ENCODE measurements around the gene SLC26A1. TPM values are rescaled to one million over a fixed set of nuclear protein-coding genes. Genes with fewer than 3 reads are reported as not detected.

SLC26A1 gene
- total and polyA plus RNA-seq, 2 of the 13 experiments (the other 11 are each of a cell fraction or from before 2014, with no cell fraction given) = 5.4 to 22.9 TPM

DNA sequence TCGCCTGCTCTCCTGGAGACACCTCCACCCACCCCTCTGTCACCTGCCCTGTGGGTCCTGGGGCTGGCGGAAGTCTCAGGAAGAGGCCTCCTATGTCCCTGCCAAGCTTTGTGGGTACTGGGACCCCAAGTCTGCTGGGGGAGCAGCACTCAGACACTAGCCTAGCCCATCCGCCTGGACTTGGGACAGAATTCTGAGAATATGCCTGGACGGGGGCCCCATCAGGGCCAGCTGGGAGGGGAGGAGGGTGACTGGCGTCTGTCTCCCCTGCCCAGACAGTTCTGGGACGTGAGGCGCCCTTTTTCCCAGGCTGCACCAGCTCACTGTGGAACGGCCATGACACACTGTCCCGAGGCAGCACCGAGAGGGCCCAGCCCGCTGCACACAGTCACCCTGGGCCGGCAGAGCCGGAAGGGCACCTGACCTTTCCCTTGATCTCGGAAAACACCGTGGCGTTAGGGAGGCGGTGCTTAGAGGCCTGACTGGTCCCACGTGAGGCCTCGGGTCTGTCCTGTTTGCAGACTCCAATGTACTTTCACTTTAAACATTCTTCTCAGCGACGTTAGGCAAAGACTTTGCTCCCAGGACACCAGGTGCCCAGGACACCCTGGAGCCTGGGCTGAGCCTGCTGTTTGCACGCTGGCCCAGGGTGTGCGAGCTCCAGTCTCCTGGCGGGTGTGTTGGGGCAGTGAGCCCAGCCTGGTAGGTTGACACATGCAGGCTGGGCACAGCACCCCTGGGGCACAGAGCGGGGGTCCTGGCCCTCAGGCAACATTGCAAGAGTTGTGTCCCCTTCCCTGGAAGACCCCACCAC, 700 bp downstream of the SLC26A1 start (continued):
- TF ChIP-seq, protein P1, sequence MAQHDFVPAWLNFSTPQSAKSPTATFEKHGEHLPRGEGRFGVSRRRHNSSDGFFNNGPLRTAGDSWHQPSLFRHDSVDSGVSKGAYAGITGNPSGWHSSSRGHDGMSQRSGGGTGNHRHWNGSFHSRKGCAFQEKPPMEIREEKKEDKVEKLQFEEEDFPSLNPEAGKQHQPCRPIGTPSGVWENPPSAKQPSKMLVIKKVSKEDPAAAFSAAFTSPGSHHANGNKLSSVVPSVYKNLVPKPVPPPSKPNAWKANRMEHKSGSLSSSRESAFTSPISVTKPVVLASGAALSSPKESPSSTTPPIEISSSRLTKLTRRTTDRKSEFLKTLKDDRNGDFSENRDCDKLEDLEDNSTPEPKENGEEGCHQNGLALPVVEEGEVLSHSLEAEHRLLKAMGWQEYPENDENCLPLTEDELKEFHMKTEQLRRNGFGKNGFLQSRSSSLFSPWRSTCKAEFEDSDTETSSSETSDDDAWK (CRISPR knock-in tag; IDR thresholded peaks at IDR 0.05) = no peak
- TF ChIP-seq ZNF790 (CRISPR knock-in tag; IDR thresholded peaks at IDR 0.05; ENCODE audit: borderline replicate concordance) (peak; percentile 59; the same call in 1 of the 2 replicates), ZNF549 (CRISPR knock-in tag; IDR thresholded peaks at IDR 0.05) (no peak), HDAC6 (IDR thresholded peaks at IDR 0.05; ENCODE audit: low read depth, low read length) (no peak), MEF2D (CRISPR knock-in tag; IDR thresholded peaks at IDR 0.05) (peak; percentile 82), ZBTB7B (CRISPR knock-in tag; IDR thresholded peaks at IDR 0.05) (0 out of 2 replicates have a peak, but pooled peaks have one; percentile 35), ZNF7 (CRISPR knock-in tag; IDR thresholded peaks at IDR 0.05) (peak; percentile 68; the same call in 1 of the 2 replicates), ZBTB1 (CRISPR knock-in tag; IDR thresholded peaks at IDR 0.05; ENCODE audit: borderline replicate concordance) (no peak), MAFF (IDR thresholded peaks at IDR 0.05; ENCODE audit: low read depth, low read length) (no peak; the same call in 1 of the 2 replicates), EEA1 (CRISPR knock-in tag; IDR thresholded peaks at IDR 0.05; ENCODE audit: borderline replicate concordance) (0 out of 2 replicates have a peak, but pooled peaks have one; percentile 57), PRPF4 (IDR thresholded peaks at IDR 0.05; ENCODE audit: low read depth, low read length, poor library complexity, severe bottlenecking) (no peak), ZNF501 (CRISPR knock-in tag; IDR thresholded peaks at IDR 0.05) (peak; percentile 84), FOSL2 (CRISPR knock-in tag; IDR thresholded peaks at IDR 0.05) (peak; percentile 83), RCOR2 (CRISPR knock-in tag; IDR thresholded peaks at IDR 0.05) (peak; percentile 60; the same call in 1 of the 2 replicates), ZNF749 (CRISPR knock-in tag; IDR thresholded peaks at IDR 0.05; ENCODE audit: borderline replicate concordance) (peak; percentile 55; the same call in 1 of the 2 replicates), ZFP36 (IDR thresholded peaks at IDR 0.05; ENCODE audit: borderline replicate concordance, low read depth, low read length, partially characterized antibody) (no peak)
- TF ChIP-seq, protein P2, sequence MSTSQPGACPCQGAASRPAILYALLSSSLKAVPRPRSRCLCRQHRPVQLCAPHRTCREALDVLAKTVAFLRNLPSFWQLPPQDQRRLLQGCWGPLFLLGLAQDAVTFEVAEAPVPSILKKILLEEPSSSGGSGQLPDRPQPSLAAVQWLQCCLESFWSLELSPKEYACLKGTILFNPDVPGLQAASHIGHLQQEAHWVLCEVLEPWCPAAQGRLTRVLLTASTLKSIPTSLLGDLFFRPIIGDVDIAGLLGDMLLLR (CRISPR knock-in tag; IDR thresholded peaks at IDR 0.05) = no peak; the same call in 1 of the 2 replicates
- TF ChIP-seq, protein P3, sequence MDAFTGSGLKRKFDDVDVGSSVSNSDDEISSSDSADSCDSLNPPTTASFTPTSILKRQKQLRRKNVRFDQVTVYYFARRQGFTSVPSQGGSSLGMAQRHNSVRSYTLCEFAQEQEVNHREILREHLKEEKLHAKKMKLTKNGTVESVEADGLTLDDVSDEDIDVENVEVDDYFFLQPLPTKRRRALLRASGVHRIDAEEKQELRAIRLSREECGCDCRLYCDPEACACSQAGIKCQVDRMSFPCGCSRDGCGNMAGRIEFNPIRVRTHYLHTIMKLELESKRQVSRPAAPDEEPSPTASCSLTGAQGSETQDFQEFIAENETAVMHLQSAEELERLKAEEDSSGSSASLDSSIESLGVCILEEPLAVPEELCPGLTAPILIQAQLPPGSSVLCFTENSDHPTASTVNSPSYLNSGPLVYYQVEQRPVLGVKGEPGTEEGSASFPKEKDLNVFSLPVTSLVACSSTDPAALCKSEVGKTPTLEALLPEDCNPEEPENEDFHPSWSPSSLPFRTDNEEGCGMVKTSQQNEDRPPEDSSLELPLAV (CRISPR knock-in tag; conservative IDR thresholded peaks at IDR 0.05; ENCODE audit: low read depth) = no peak
- TF ChIP-seq, protein P4, sequence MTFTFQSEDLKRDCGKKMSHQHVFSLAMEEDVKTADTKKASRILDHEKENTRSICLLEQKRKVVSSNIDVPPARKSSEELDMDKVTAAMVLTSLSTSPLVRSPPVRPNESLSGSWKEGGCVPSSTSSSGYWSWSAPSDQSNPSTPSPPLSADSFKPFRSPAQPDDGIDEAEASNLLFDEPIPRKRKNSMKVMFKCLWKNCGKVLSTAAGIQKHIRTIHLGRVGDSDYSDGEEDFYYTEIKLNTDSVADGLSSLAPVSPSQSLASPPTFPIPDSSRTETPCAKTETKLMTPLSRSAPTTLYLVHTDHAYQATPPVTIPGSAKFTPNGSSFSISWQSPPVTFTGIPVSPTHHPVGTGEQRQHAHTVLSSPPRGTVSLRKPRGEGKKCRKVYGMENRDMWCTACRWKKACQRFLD (CRISPR knock-in tag; IDR thresholded peaks at IDR 0.05; ENCODE audit: borderline replicate concordance) = 0 out of 2 replicates have a peak, but pooled peaks have one; percentile 24
- TF ChIP-seq, protein P5, sequence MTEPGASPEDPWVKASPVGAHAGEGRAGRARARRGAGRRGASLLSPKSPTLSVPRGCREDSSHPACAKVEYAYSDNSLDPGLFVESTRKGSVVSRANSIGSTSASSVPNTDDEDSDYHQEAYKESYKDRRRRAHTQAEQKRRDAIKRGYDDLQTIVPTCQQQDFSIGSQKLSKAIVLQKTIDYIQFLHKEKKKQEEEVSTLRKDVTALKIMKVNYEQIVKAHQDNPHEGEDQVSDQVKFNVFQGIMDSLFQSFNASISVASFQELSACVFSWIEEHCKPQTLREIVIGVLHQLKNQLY (CRISPR knock-in tag; IDR thresholded peaks at IDR 0.05) = peak; percentile 93
- TF ChIP-seq, protein P6, sequence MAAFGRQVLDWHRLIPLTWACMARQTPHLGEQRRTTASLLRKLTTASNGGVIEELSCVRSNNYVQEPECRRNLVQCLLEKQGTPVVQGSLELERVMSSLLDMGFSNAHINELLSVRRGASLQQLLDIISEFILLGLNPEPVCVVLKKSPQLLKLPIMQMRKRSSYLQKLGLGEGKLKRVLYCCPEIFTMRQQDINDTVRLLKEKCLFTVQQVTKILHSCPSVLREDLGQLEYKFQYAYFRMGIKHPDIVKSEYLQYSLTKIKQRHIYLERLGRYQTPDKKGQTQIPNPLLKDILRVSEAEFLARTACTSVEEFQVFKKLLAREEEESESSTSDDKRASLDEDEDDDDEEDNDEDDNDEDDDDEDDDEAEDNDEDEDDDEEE (CRISPR knock-in tag; IDR thresholded peaks at IDR 0.05) = peak; percentile 80
- TF ChIP-seq, protein P7, sequence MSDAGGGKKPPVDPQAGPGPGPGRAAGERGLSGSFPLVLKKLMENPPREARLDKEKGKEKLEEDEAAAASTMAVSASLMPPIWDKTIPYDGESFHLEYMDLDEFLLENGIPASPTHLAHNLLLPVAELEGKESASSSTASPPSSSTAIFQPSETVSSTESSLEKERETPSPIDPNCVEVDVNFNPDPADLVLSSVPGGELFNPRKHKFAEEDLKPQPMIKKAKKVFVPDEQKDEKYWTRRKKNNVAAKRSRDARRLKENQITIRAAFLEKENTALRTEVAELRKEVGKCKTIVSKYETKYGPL (CRISPR knock-in tag; IDR thresholded peaks at IDR 0.05) = no peak

All from HepG2 (cell line).